ACC112 (cell line): ENCODE measurements around the gene PTGES3L.

Experiments
- H2AFZ ChIP-seq: fragments of 200-600 bp; sonication (generic); one replicate; pipeline ENCODE4 v1.6.0; 2017; ENCODE audit warnings: antibody characterized with exemption, low read length; ENCODE audit not compliant: unreplicated experiment
- H3K27ac ChIP-seq: fragments of 200-600 bp; sonication (generic); 2 replicates; pipeline ENCODE4 v1.5.1; 2014; ENCODE audit warnings: low read depth, mild to moderate bottlenecking, antibody characterized with exemption, low read length, moderate library complexity
- H3K27me3 ChIP-seq: fragments of 200-600 bp; sonication (generic); 2 replicates; pipeline ENCODE4 v1.6.1; 2014; ENCODE audit warnings: mild to moderate bottlenecking, antibody characterized with exemption, low read length, moderate library complexity, mixed read lengths; ENCODE audit not compliant: insufficient read depth
- H3K36me3 ChIP-seq: fragments of 200-600 bp; sonication (generic); 2 replicates; pipeline ENCODE4 v1.6.1; 2016; ENCODE audit warnings: mild to moderate bottlenecking, antibody characterized with exemption, low read length, moderate library complexity, mixed read lengths; ENCODE audit not compliant: insufficient read depth
- H3K4me1 ChIP-seq: fragments of 200-600 bp; sonication (generic); one replicate; pipeline ENCODE4 v1.6.1; 2016; ENCODE audit warnings: low read length, mixed read lengths; ENCODE audit not compliant: insufficient read depth, unreplicated experiment, control insufficient read depth
- H3K4me3 ChIP-seq: fragments of 200-600 bp; sonication (generic); 2 replicates; pipeline ENCODE4 v1.5.1; 2014; ENCODE audit warnings: mild to moderate bottlenecking, low read depth, low read length
- H3K79me2 ChIP-seq: fragments of 200-600 bp; sonication (generic); one replicate; pipeline ENCODE4 v1.6.0; 2016; ENCODE audit warnings: low read length; ENCODE audit not compliant: control insufficient read depth, unreplicated experiment, insufficient read depth

The PTGES3L gene

DNA sequence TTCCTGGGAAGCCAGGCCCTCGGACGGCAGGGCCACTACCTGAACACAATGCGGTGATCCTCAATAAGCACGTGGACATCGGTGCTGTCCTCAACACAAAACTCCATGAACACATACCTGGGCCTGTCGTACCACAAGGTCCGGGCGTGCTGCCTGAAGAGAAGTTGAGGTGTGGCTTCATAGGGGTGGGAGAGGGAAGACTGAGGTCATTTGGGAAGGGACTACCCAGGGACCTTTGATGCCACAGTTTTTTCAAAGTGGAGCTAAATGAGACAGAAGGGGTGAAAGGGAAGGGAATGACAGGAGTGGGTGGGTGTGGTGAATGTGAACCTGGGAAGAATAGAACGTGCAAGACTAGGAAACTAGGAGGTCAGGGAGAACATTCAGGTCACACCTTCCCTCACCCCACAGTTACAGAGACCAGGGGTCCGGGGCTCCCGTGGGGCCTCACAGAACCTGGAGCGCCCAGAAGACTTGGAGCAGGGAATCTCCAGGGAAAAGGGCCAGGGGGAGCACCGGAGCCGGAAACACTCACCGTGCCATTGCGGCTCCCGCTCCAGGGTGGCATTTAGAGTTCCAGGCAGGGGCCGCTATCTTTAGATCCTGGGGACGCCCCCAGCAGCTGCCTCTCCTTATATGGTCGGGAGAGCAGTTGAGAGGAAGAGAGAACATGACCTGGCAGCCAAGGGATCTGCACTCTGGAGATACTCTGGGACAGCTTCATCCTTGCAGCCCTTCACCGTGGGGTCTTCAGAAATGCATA is at the start of gene PTGES3L:
PTGES3L (minus strand) TSS at position 570 of the 763 bp plus-strand sequence; CDS start at position 543, 27 bp downstream.
- H3K4me1 ChIP-seq, result peaks cover 12% of the 10 kb centered on the region
- H3K27me3 ChIP-seq, result no peaks in the 10 kb centered on the region
- peak within 1 kb of the TSS; percentile 100 for H3K4me3 ChIP-seq
- H2AFZ ChIP-seq, result peak within 1 kb of the TSS; percentile 86
- H3K79me2 ChIP-seq, result peaks cover 22% of the 10 kb centered on the region
- no peaks in the 10 kb centered on the region for H3K36me3 ChIP-seq
- peak within 1 kb of the TSS; percentile 61 for H3K27ac ChIP-seq

- Histone ChIP-seq H3K27me3 (no peaks in the 10 kb centered on the region; the same call in 1 of the 2 replicates), H3K27ac (no peak overlapping the region), H3K36me3 (no peaks in the 10 kb centered on the region), H3K79me2 (no peaks in the 10 kb centered on the region), H3K4me3 (no peak overlapping the region), H2AFZ (no peak overlapping the region), H3K4me1 (no peaks in the 10 kb centered on the region)
Measured at GRCh38 chr17:43028221-43028861, 48.5 kb upstream of the PTGES3L start.

DNA sequence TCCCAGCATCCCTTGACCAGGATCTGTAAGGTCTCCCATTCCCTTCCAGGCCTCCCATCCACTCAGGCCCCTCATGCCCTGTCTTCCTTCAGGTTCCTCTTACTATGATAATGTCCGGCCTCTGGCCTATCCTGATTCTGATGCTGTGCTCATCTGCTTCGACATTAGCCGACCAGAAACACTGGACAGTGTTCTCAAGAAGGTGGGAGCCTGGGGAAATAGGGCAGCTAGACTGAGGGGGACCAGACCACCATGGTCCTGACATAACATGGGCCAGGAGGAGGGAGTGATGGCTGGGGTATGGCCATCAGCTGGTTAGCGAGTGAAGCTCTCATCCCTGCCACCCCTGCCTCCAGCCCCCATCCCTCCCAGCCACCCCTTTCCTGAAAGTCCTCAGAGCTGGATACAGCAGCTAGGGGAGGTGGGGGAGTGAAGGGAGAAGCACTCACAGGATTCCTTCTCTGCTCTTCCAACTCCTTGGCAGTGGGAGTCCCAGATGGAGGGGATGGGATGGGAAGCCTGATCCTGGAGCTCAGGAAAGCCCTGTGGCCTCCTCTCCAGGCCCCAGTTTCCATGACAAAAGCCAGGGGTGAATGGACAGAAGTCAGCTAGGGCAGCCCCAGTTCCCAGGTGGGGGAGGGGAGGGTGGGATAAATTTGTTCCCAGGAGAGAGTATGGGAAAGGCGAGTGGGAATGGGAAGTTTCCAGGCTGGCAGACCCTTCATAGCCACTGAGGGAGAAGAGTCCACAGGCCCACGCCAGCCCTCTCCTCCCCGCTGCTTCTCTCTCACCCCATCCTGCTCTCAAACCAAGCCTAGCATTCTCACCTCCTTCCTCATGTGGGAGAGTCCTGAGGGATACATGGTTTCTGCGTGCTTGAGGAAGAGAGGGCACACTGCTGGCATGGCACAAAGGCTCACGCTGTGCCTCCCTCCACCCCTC is 47.5 kb upstream of the PTGES3L start:
- H3K4me1 ChIP-seq, result no peaks in the 10 kb centered on the region
- H3K36me3 ChIP-seq, result no peaks in the 10 kb centered on the region
- H3K27me3 ChIP-seq, result no peaks in the 10 kb centered on the region; the same call in 1 of the 2 replicates
- no peaks in the 10 kb centered on the region for H3K79me2 ChIP-seq
- no peak overlapping the region for H3K4me3 ChIP-seq
- no peak overlapping the region for H2AFZ ChIP-seq
- H3K27ac ChIP-seq, result no peak overlapping the region

GRCh38 chr17:43026595-43026994 is 46.7 kb upstream of the PTGES3L start:
- H2AFZ ChIP-seq, result no peak overlapping the region
- H3K27ac ChIP-seq, result no peak overlapping the region
- H3K27me3 ChIP-seq, result no peaks in the 10 kb centered on the region; the same call in 1 of the 2 replicates
- no peak overlapping the region for H3K4me3 ChIP-seq
- H3K4me1 ChIP-seq, result no peaks in the 10 kb centered on the region
- H3K36me3 ChIP-seq, result no peaks in the 10 kb centered on the region
- peaks cover 3% of the 10 kb centered on the region for H3K79me2 ChIP-seq

GRCh38 chr17:43025766-43026537 is 46.1 kb upstream of the PTGES3L start:
- no peaks in the 10 kb centered on the region for H3K4me1 ChIP-seq

DNA sequence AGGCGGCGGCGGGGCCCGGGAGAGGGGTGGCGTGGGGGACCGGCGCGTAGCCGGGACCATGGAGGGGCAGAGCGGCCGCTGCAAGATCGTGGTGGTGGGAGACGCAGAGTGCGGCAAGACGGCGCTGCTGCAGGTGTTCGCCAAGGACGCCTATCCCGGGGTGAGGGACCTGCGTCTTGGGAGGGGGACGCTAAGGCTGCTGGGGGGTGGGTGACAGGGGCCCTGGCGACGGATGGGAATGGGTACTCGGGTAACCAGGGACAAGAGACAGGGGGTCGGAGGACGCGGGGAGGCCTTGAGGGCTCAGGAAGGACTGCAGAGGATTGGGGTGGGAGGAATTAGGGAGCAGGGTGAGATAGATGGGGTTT is 45.4 kb upstream of the PTGES3L start:
- Histone ChIP-seq H2AFZ (no peak overlapping the region), H3K27ac (no peak overlapping the region), H3K27me3 (no peaks in the 10 kb centered on the region; the same call in 1 of the 2 replicates), H3K4me3 (peak overlapping the region; percentile 57; the same call in 1 of the 2 replicates), H3K4me1 (peaks cover 3% of the 10 kb centered on the region), H3K36me3 (no peaks in the 10 kb centered on the region), H3K79me2 (peaks cover 12% of the 10 kb centered on the region)

More at GRCh38 chr17:43025766-43026537, 46.1 kb upstream of the PTGES3L start:
- H3K4me3 ChIP-seq, result no peak overlapping the region
- no peak overlapping the region for H2AFZ ChIP-seq
- H3K27me3 ChIP-seq, result no peaks in the 10 kb centered on the region; the same call in 1 of the 2 replicates
- H3K79me2 ChIP-seq, result peaks cover 7% of the 10 kb centered on the region
- H3K36me3 ChIP-seq, result no peaks in the 10 kb centered on the region
- no peak overlapping the region for H3K27ac ChIP-seq

DNA sequence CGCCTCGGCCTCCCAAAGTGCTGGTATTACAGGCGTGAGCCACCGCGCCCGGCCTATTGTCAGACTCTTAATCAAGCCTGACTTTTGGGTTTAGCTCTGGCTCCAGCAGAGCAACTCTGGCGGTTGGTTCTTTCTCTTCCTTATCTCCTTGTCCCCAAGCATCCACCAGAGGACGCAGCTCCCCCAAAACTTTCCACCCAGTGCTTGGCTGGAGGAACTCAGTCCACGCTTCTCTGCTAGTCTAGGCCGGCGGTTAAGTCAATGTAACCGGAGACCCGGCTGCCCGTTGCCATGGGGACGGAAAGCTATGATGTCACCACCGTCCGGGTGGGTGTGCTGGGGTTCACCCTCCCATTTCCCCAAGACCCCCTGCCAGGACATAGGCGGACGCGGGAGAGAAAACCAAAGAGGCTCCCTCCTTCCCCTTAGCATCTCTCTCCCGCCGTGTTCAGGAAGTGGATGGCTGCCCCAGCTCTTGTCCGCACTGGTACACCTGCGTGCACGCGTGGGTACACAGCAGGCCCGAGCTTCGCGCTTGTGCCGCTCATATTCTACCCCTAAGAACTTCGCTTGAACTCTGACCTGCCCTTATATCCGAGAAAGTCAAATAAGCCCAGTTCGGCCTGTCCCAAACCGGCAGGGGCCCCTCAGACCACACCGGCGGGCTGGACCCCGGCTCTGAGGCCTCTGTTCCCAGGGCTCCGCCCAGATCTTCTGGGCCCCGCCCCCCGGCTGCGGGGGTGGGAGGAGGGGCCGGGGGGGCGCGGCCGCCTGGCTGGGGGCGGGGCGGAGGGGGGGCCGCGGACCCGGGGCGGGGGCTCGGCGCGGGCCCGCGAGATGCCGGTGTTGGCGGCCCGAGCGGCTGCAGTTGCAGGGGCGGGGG is 44.8 kb upstream of the PTGES3L start, which contains the start of gene RND2:
RND2 (plus strand) TSS at position 825 of the 883 bp plus-strand sequence. CDS start 117 bp downstream, outside the sequence.
- Histone ChIP-seq H3K4me1 (peaks cover 9% of the 10 kb centered on the region), H3K27me3 (no peaks in the 10 kb centered on the region; the same call in 1 of the 2 replicates), H3K79me2 (peaks cover 18% of the 10 kb centered on the region), H2AFZ (peak within 1 kb of the TSS; percentile 84), H3K36me3 (peaks cover 4% of the 10 kb centered on the region; the same call in 1 of the 2 replicates), H3K4me3 (peak within 1 kb of the TSS; percentile 72), H3K27ac (no peak within 1 kb of the TSS)

- Histone ChIP-seq H3K36me3 (peaks cover 17% of the 10 kb centered on the region; the same call in 1 of the 2 replicates), H3K4me1 (peaks cover 18% of the 10 kb centered on the region), H3K27me3 (no peaks in the 10 kb centered on the region; the same call in 1 of the 2 replicates), H3K79me2 (peaks cover 32% of the 10 kb centered on the region), H3K4me3 (peak within 1 kb of the TSS; percentile 98), H3K27ac (peak within 1 kb of the TSS; percentile 85), H2AFZ (peak within 1 kb of the TSS; percentile 73)
Measured at GRCh38 chr17:43021741-43022512, 42.0 kb upstream of the PTGES3L start, which contains the start of gene VAT1. Gene VAT1, minus strand, starts transcription at chr17:43022385. Its CDS starts 63 bp downstream, at chr17:43022322.
